C4-2B (cell line): Measurements from ENCODE around the gene GFOD1.

ENCODE experiments used
- CTCF ChIP-seq: fragments of 450-650 bp; conservative IDR thresholded peaks from 2 replicates; pipeline ENCODE4 v1.5.1; 2017; ENCODE audit warnings: mild to moderate bottlenecking
- ZFX ChIP-seq: fragments of 450-650 bp; IDR thresholded peaks from 2 replicates; pipeline ENCODE4 v1.6.1; 2017

GRCh38 chr6:13397359-13398068 is 89.9 kb downstream of the GFOD1 start:
- TF ChIP-seq CTCF (no peak), ZFX (no peak)
